GM21737 (cell line): ENCODE results near the gene NUDT2.
"Not testable (repeated sequence)": the region's sequence is repeated elsewhere in the genome, so short reads cannot be mapped to it uniquely, and the experiment has no call there.

ENCODE experiments used
- ATAC-seq: cut with Tn5 transposase; IDR thresholded peaks from one replicate; pipeline ENCODE4 v1.9.1; 2021; ENCODE audit warnings: mild to moderate bottlenecking, moderate library complexity; ENCODE audit not compliant: unreplicated experiment

NUDT2 gene

GRCh38 chr9:34334916-34335315, 5.5 kb downstream of the NUDT2 start:
- no peak for ATAC-seq

- ATAC-seq: no peak
Measured at GRCh38 chr9:34335376-34335775, 6.0 kb downstream of the NUDT2 start.

- no peak for ATAC-seq
Measured at GRCh38 chr9:34337403-34337802, 8.0 kb downstream of the NUDT2 start.

- not testable (repeated sequence) for ATAC-seq
Measured at GRCh38 chr9:34338079-34338478, 8.7 kb downstream of the NUDT2 start.

GRCh38 chr9:34338665-34339385, 9.5 kb downstream of the NUDT2 start:
- ATAC-seq: no peak

GRCh38 chr9:34341659-34342295, 12.4 kb downstream of the NUDT2 start:
- ATAC-seq: no peak

GRCh38 chr9:34343090-34343489, 13.7 kb downstream of the NUDT2 start:
- ATAC-seq: no peak

- ATAC-seq: no peak
Measured at GRCh38 chr9:34343605-34344004, 14.2 kb downstream of the NUDT2 start.

GRCh38 chr9:34346873-34347799, 17.8 kb downstream of the NUDT2 start:
- ATAC-seq: no peak

- no peak for ATAC-seq
Measured at GRCh38 chr9:34347800-34348158, 18.4 kb downstream of the NUDT2 start.

GRCh38 chr9:34349324-34349723, 20.0 kb downstream of the NUDT2 start:
- ATAC-seq: no peak

GRCh38 chr9:34352122-34352652, 22.8 kb downstream of the NUDT2 start:
- ATAC-seq: not testable (repeated sequence)

- ATAC-seq: not testable (repeated sequence)
Measured at GRCh38 chr9:34352957-34353356, 23.6 kb downstream of the NUDT2 start.

- no peak for ATAC-seq
Measured at GRCh38 chr9:34362614-34363214, 33.3 kb downstream of the NUDT2 start.

GRCh38 chr9:34363619-34364351, 34.4 kb downstream of the NUDT2 start:
- no peak for ATAC-seq

GRCh38 chr9:34365282-34365681, 35.9 kb downstream of the NUDT2 start:
- ATAC-seq: no peak

- ATAC-seq: no peak
Measured at GRCh38 chr9:34366365-34366764, 37.0 kb downstream of the NUDT2 start.

- ATAC-seq: not testable (repeated sequence)
Measured at GRCh38 chr9:34367751-34368410, 38.5 kb downstream of the NUDT2 start.

GRCh38 chr9:34368796-34369195, 39.4 kb downstream of the NUDT2 start:
- ATAC-seq: not testable (repeated sequence)

GRCh38 chr9:34369636-34370035, 40.3 kb downstream of the NUDT2 start:
- no peak for ATAC-seq
